ENCODE results near the gene LHX8.

- no peak for TF ChIP-seq POLR2AphosphoS5 (IDR thresholded peaks at IDR 0.05)
- no peak for TF ChIP-seq CTCF (IDR thresholded peaks at IDR 0.05 in 8 of 11, conservative IDR thresholded peaks at IDR 0.05 in 3 of 11)
- TF ChIP-seq POLR2A (IDR thresholded peaks at IDR 0.05): no peak
Observed at GRCh38 chr1:75125161-75125726, 8.9 kb upstream of the LHX8 start.

Data from spleen (tissue), 7 donors.